K562 (cell line): Measurements from ENCODE around the gene ALDH1A2. TPM values are rescaled to one million over a fixed set of nuclear protein-coding genes. Genes with fewer than 3 reads are reported as not detected.

ENCODE experiments used
- CBFB ChIP-seq: sonication (generic); formaldehyde crosslinking; IDR thresholded peaks from 2 replicates; pipeline ENCODE4 v1.4.0; 2020; ENCODE audit warnings: mild to moderate bottlenecking, missing genetic modification reagents
- DPF2 ChIP-seq: fragments of 450-650 bp; IDR thresholded peaks from 2 replicates; pipeline ENCODE4 v1.6.1; 2016
- E2F3 ChIP-seq: fragments of 250-450 bp; sonication (Bioruptor Pico); IDR thresholded peaks from 2 replicates; pipeline ENCODE4 v1.4.0; 2020; ENCODE audit warnings: mild to moderate bottlenecking
- ELF2 ChIP-seq: fragments of 250-450 bp; sonication (Bioruptor Pico); IDR thresholded peaks from 2 replicates; pipeline ENCODE4 v1.5.0; 2021; ENCODE audit warnings: mild to moderate bottlenecking
- ELF4 ChIP-seq: fragments of 450-650 bp; formaldehyde crosslinking; IDR thresholded peaks from 2 replicates; pipeline ENCODE4 v1.4.0; 2022; ENCODE audit warnings: missing genetic modification characterization
- EP300 ChIP-seq: IDR thresholded peaks from 2 replicates; pipeline ENCODE4 v1.6.1; 2012; ENCODE audit warnings: low read length, improper control_type of control experiment
- FOSL1 ChIP-seq: fragments of 200-800 bp; sonication (Bioruptor generic); conservative IDR thresholded peaks from 2 replicates; pipeline ENCODE4 v1.6.1; 2016; ENCODE audit warnings: missing genetic modification characterization, missing compliant biosample characterization
- HDAC8 ChIP-seq: fragments of 450-650 bp; IDR thresholded peaks from 2 replicates; pipeline ENCODE4 v1.6.1; 2016; ENCODE audit warnings: mild to moderate bottlenecking, missing genetic modification characterization, moderate library complexity, missing compliant biosample characterization
- JUN ChIP-seq, 2 experiments: sonication (generic) in 1 of 2; formaldehyde crosslinking in 1 of 2; IDR thresholded peaks; 2 replicates each; pipeline versions ENCODE4 v1.6.1 to v1.8.0; 2012 to 2022; ENCODE audit warnings: borderline replicate concordance in 2 of 2, mild to moderate bottlenecking in 2 of 2, improper control_type of control experiment in 1 of 2, low read depth in 1 of 2, low read length in 1 of 2, missing genetic modification reagents in 1 of 2
- KAT8 ChIP-seq: fragments of 450-650 bp; IDR thresholded peaks from 2 replicates; pipeline ENCODE4 v1.6.1; 2016; ENCODE audit warnings: low read depth, mild to moderate bottlenecking
- L3MBTL2 ChIP-seq: fragments of 450-650 bp; IDR thresholded peaks from 2 replicates; pipeline ENCODE4 v1.6.1; 2016; ENCODE audit warnings: mild to moderate bottlenecking, moderate library complexity
- NRF1 ChIP-seq, 2 experiments: fragments of 450-650 bp; IDR thresholded peaks in 1 of 2; conservative IDR thresholded peaks in 1 of 2; 2 replicates each; pipeline ENCODE4 v1.6.1; 2014; ENCODE audit warnings: mild to moderate bottlenecking in 2 of 2
- POLR2G ChIP-seq: fragments of 200-400 bp; formaldehyde crosslinking; IDR thresholded peaks from 2 replicates; pipeline ENCODE4 v1.6.1; 2017; ENCODE audit warnings: low read depth, mild to moderate bottlenecking, antibody characterized with exemption, low read length, moderate library complexity
- SMAD3 ChIP-seq: fragments of 450-650 bp; formaldehyde crosslinking; conservative IDR thresholded peaks from 2 replicates; pipeline ENCODE4 v1.4.0; 2020; ENCODE audit warnings: mild to moderate bottlenecking
- SP1 ChIP-seq: sonication (generic); formaldehyde crosslinking; IDR thresholded peaks from 2 replicates; pipeline ENCODE4 v1.8.1; 2022; ENCODE audit warnings: mild to moderate bottlenecking, missing genetic modification reagents
- SP2 ChIP-seq: IDR thresholded peaks from 2 replicates; pipeline ENCODE4 v1.6.1; 2011; ENCODE audit warnings: mild to moderate bottlenecking, low read depth, low read length, moderate library complexity; ENCODE audit not compliant: poor library complexity, severe bottlenecking; ENCODE audit errors: extremely low read depth
- TAF1 ChIP-seq: IDR thresholded peaks from 2 replicates; pipeline ENCODE4 v1.6.1; 2011; ENCODE audit warnings: mild to moderate bottlenecking, low read length, moderate library complexity; ENCODE audit not compliant: insufficient read depth, control insufficient read depth, severe bottlenecking; ENCODE audit errors: extremely low read depth
- TAF7 ChIP-seq: fragments of 450-650 bp; IDR thresholded peaks from 2 replicates; pipeline ENCODE4 v1.6.1; 2016; ENCODE audit warnings: missing genetic modification characterization, missing compliant biosample characterization
- TAL1 ChIP-seq: fragments of 450-650 bp; IDR thresholded peaks from 2 replicates; pipeline ENCODE4 v1.6.1; 2016; ENCODE audit warnings: mild to moderate bottlenecking
- ZBTB33 ChIP-seq: sonication (generic); formaldehyde crosslinking; IDR thresholded peaks from 2 replicates; pipeline ENCODE4 v1.8.1; 2023; ENCODE audit warnings: mild to moderate bottlenecking, missing genetic modification reagents
- ZBTB43 ChIP-seq: sonication (generic); formaldehyde crosslinking; IDR thresholded peaks from 2 replicates; pipeline ENCODE4 v1.8.0; 2023; ENCODE audit warnings: mild to moderate bottlenecking, missing genetic modification reagents
- ZNF324 ChIP-seq: fragments of 250-450 bp; sonication (Bioruptor Pico); IDR thresholded peaks from 2 replicates; pipeline ENCODE4 v1.4.0; 2020; ENCODE audit warnings: mild to moderate bottlenecking
- ZNF584 ChIP-seq: fragments of 200-800 bp; sonication (Bioruptor generic); IDR thresholded peaks from 2 replicates; pipeline ENCODE4 v1.6.1; 2016; ENCODE audit warnings: low read depth, mild to moderate bottlenecking, missing genetic modification characterization, missing compliant biosample characterization
- polyA plus RNA-seq, 8 experiments: library from polyadenylated mRNA; depleted of rRNA in 4 of 8; stranded (reverse) in 5 of 8; unstranded in 3 of 8; fragments of >200 nt; fragmentation: Nextera tagmentation in 2 of 8; fragmentation: Illumina TruSeq in 1 of 8; extraction: Ambion mirVana in 2 of 8; extraction: Trizol in 1 of 8; gene quantifications; 2 replicates each; pipeline versions ENCODE4 v1.2.1 to v1.2.3, GENCODE V29; 2011 to 2014; ENCODE audit warnings: inconsistent platforms in 1 of 8, missing spikeins in 1 of 8
- total RNA-seq, 7 experiments: library from RNA; depleted of rRNA in 6 of 7; stranded (reverse); fragments of >200 nt in 6 of 7; fragmentation: Illumina TruSeq in 2 of 7; extraction: Trizol in 2 of 7; gene quantifications; 2 replicates each; pipeline versions ENCODE4 v1.2.1 to v1.2.3, GENCODE V29; 2011 to 2021; ENCODE audit warnings: low replicate concordance in 1 of 7
- TF ChIP-seq, protein P1 (sequence below): fragments of 250-450 bp; sonication (Bioruptor Pico); IDR thresholded peaks from 2 replicates; pipeline ENCODE4 v1.8.0; 2021; ENCODE audit warnings: moderate library complexity, mild to moderate bottlenecking, inconsistent platforms

The ALDH1A2 gene
- total and polyA plus RNA-seq, 9 of the 15 experiments (the other 6 are each of a cell fraction or from before 2014, with no cell fraction given), result 115 to 393 (median 333) TPM

DNA sequence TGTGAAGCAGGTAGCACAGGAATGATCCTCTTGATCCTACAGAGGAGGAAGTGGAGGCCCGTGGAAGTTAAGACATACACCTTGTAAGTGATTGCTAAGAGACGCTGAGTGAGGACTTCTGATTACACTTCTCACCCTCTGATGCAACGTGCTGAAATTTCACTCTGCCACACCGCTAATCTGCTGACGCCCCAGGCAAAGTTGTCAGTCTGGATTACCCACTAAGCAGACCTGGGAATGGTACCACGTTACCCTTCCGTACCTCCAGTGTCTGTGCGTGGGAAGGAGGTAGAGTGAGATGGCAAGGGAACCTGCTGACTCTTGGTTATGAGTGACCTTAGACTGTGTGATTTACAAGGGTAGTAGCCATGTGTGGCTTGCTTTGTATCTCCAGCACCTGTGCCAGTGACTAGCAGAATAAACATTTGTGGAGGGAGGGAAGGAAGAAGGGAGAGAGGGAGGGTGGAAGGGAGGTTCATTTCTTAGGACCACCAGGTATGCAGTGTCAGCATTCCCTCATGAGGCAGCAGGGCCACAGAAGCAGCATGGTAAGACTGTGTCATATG is 115.0 kb downstream of the ALDH1A2 start (continued):
- TF ChIP-seq KAT8, result no peak
- peak; percentile 96 for TF ChIP-seq HDAC8 (tag)
- TF ChIP-seq ZBTB43, result no peak
- peak; percentile 97 for TF ChIP-seq ZNF584 (CRISPR knock-in tag)
- 0 out of 2 replicates have a peak, but pooled peaks have one; percentile 37 for TF ChIP-seq ZNF324 (CRISPR knock-in tag)
- peak; percentile 61; the same call in 1 of the 2 replicates for TF ChIP-seq DPF2
- TF ChIP-seq L3MBTL2, result peak; percentile 91
- TF ChIP-seq SMAD3 (CRISPR knock-in tag), result peak; percentile 63
- TF ChIP-seq TAF1, result no peak
- peak; percentile 89 for TF ChIP-seq EP300
- peak; percentile 69 for TF ChIP-seq ELF2 (CRISPR knock-in tag)
- TF ChIP-seq TAF7 (tag), result peak; percentile 33; the same call in 1 of the 2 replicates
- TF ChIP-seq, protein P1, sequence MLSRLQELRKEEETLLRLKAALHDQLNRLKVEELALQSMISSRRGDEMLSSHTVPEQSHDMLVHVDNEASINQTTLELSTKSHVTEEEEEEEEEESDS (CRISPR knock-in tag), result no peak
- TF ChIP-seq TAL1, result 0 out of 2 replicates have a peak, but pooled peaks have one; percentile 5
- TF ChIP-seq FOSL1 (tag), result peak; percentile 58
- TF ChIP-seq ZBTB33 (CRISPR knock-in tag), result peak; percentile 68
- peak; percentile 68; the same call in 1 of the 2 replicates for TF ChIP-seq ELF4 (CRISPR knock-in tag)
- 0 out of 4 replicates have a peak, but pooled peaks of 1 of the 2 experiments have one; percentile 15 for TF ChIP-seq NRF1 (conservative IDR thresholded peaks at IDR 0.05 in 1 of 2, IDR thresholded peaks at IDR 0.05 in 1 of 2)
- TF ChIP-seq CBFB (CRISPR knock-in tag), result peak; percentile 77; the same call in 1 of the 2 replicates
- no peak for TF ChIP-seq SP1 (CRISPR knock-in tag)
- peak; percentile 80 for TF ChIP-seq JUN (IDR thresholded peaks at IDR 0.05; ENCODE audit: borderline replicate concordance, low read depth, low read length)
- TF ChIP-seq JUN (CRISPR knock-in tag; IDR thresholded peaks at IDR 0.05; ENCODE audit: borderline replicate concordance), result no peak
- TF ChIP-seq POLR2G, result 0 out of 2 replicates have a peak, but pooled peaks have one; percentile 18
- peak; percentile 11; the same call in 1 of the 2 replicates for TF ChIP-seq E2F3 (CRISPR knock-in tag)
- no peak for TF ChIP-seq SP2
